ENCODE results near the gene AASS.
A peak's percentile ranks its signal among the peaks of the same experiment; 100 is the strongest.

The AASS gene

DNA sequence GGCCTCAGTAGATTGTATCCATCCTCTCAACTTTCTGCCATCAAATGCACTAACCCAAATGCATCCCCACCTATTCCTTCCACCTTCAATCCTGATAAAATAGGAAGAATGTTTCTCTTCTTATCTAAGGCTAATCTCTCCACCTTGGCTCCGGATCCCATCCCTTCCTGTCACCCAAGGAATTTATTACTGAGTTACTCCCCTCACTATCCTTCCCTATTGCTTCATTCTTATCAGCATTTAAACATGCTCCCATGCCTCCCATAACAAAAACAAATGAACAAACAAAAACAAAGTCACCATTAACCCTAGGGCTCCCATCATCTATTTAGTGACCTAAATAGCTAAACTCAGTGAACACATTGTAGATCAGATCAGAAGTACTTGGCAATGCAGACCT lies 25.3 kb downstream of the AASS start:
- DNase-seq (ENCODE audit: low read depth in 2 of 2), result no peak

DNA sequence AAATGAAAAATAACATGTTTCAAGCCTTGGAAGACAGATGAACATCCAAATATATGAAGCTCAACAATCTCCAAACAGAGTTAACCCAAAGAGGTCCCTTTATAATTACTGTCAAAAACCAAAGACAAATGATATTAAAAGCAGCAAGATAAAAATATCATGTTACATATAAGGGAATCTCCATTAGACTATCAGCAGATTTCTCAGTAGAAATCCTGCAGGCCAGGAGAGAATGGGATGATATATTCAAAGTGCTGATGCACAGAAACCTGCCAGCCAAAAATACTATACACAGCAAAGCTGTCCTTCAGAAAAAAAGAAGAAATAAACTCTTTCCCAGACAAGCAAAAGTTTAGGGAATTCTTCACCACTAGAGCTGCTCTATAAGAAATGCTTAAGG lies 41.0 kb downstream of the AASS start:
- DNase-seq (ENCODE audit: low read depth in 2 of 2), result no peak

DNA sequence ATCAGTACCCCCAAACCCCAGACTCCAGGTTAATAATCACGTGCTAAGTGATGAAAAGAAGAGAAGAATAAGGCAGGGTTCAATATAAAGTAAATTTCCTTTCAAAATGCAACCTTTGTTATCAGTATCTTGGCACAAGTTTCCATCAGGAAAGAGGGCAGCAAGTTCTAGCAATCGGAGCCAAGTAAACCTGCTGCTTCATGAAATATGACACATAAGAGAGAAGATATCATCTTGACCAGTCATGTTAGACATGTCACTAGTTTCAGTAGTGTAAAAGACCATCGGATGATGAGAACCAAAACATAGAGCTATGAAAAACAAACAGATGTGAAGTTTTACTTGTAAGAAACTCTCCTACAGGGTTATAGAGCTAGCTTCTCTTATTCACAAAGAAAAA lies 44.0 kb downstream of the AASS start:
- DNase-seq (ENCODE audit: low read depth in 2 of 2), result no peak

DNA sequence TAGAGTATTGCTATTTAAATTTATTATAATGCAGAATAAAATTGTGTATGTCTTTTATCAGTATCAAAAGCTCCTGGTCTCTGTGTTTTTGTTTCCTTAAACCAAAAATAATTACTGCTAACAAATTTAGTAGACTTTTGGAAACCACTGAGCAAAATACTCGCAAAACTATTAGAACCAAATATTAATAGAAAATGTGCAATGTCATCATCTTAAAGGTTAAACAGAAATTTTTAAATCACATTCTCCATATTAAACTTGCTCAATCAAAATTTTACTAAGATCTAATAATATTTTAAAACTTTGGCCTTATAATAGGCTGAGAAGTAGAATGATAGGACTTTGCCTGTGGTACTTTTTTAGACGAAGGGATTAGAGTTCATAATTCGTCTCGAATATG lies 48.4 kb downstream of the AASS start:
- no peak for DNase-seq (ENCODE audit: low read depth in 2 of 2)

DNA sequence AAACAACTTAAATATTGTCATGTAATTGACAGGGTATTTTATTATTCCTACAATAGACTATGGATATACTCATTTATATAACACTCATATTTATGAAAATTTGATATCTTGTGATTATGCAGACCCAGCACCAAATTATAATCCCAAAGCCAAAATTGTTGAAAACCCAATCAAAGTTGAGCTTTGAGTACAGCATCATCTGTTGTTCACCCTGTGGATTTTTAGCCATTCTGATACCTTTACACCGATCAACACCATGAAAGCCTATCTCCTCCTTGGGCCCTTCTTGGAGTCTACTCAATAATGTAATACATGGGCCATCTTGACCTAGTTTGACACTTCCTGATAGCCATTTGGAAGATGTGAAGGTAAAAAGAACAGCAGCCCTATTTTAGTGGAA lies 49.5 kb downstream of the AASS start:
- no peak for DNase-seq (ENCODE audit: low read depth in 2 of 2)

DNA sequence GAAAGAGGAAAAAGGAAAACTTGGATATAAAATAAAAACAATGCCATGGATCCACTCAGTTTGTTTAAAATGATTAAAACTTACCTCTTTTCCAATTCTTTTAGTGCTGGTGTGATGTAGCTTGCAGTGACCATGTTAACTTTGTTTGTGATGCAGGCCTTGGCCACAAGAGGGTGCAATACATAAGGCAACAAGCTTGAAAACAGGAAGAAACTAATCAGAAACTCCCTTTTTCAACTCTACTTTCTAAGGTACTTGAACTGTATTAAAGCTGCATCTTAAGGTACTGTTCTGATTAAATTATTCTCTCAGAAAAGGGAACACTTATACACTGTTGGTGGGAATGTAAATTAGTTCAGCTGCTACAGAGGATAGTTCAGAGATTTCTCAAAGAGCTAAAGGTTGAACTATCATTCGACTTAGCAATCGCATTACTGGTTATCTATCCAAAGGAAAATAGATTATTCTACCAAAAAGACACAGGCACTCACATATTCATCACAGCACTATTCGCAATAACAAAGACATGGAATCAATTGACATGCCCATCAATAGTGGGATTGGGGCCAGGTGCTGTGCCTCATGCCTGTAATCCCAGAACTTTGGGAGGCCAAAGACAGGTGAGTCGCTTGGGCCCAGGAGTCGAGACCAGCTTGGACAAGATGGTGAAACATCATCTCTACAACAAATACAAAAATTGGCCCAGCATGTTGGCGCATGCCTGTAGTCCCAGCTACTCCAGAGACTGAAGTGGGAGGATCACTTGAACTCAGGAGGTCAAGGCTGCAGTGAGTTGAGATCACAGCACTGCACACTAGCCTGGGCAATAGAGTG lies 50.9 kb downstream of the AASS start:
- peak; percentile 25 to 30 for DNase-seq (ENCODE audit: low read depth in 2 of 2)

DNA sequence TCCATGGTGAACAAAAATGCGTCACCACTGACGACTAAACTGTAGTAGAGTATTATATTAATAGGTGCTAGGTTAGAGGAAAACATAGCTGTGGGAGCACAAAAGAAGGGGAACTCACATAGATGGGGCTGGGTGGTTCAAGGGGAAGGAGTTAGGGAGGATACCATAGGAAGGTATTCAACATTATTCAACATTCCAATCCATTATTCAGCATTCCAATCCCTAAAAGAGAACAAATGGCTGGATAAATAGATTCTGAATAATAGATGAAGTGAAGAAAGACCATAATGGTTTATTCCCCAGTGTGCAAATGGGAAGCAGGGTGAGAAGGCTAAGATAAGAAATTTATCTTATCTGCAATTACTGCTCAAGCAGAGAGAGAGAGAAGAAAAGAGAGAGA lies 61.4 kb downstream of the AASS start:
- no peak for DNase-seq (ENCODE audit: low read depth in 2 of 2)

DNA sequence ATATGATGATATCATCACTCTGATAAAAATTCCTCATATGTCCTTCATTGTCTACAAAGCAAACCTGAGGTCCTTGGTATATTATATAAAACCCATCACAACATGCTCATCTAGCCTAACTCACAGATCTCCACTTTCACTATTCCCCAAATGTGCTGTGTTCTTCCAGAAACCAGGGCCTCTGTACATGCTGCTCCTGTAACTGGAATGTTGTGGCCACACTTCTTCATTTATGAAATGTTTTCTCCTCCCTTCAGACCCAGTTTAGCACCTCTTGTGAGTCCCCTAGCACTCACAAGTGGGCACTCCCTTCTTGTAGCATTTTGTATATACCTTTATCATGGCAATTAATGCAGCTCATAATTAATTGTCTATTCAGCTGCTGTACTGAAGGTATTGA lies 61.9 kb downstream of the AASS start:
- no peak for DNase-seq (ENCODE audit: low read depth in 2 of 2)

DNA sequence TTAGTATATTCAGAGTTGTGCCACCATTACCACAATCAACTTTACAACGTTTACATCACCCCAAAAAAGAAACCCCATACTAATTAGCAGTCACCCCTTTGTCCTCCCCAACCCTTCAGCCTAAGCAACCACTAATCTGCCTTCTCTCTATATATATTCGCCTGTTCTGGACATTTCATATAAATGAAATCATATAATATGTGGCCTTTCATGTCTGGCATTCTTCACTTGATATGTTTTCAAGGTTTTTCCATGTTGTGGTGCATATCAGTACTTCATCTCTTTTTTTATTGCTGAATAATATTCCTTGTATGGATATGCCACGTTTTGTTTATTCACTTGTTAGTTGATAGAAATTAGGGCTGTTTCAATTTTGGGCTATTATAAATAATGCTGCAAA lies 70.4 kb downstream of the AASS start:
- DNase-seq (ENCODE audit: low read depth in 2 of 2), result no peak

DNA sequence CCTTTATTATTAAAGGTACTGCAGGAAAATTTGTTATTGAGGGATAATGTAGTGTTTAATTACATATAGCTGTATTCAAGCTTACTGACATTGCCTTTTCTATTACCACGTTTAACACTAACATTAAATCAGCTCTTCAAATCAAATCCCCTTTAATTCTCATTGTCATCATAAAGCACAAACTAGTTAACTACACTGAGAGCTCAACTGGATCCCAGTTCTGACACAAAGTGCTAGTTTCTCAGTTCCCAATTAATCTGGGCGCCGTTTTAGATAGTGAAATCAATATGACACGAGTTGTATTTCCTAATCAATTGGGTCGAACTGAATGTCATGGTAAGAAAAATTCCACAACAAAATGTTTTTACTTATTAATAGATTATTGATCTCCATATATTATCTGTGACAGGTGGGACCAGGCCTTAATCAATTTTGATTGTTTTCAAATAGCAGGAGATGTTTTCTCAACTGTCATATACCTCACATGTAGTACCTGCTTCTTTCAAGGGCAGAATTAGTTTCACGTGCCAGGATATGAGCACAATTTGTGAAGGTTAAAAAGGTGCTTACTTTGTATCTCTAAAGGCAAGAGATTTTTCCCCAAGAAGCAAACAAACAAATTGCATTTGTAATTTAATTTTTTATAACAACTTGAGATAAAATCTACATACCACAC lies 71.0 kb downstream of the AASS start:
- DNase-seq (ENCODE audit: low read depth in 2 of 2), result no peak

DNA sequence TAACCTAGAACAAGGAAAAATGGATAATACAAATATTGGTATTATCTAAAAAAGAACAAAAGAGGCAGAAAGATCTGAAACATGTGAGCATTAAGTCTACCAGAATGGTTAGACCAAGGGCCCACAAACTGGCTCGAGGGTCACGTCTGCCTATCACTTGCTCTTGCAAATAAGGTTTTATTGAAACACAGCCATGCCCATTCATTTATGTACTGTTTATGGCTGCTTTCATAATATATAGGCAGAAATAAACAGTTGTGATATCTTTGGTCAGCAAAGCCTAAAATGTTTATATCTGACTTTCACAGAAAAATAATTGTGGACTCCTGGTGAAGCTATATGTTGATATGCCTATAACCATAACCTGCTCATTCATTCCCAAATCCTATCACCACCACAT lies 71.8 kb downstream of the AASS start:
- DNase-seq (ENCODE audit: low read depth in 2 of 2), result no peak

DNA sequence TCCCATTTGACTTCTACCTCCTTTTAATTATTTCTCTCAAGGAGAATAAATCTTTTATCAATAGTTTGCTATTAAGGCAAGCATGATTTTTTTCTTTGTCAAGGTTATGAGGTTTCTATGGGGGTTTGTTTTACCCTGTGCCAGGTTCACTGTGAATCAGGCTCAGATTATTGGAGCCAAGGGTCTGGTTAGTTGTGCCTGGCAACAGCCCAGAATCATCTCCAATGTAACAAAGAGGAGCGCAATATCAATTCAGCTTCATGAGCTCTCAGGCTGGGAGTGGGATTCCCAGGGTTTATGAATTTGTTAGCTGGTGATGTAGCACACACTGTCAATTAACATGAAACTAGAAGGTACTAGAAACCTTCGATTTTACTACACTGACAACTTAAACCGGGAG lies 73.2 kb downstream of the AASS start:
- DNase-seq (ENCODE audit: low read depth in 2 of 2), result no peak

DNA sequence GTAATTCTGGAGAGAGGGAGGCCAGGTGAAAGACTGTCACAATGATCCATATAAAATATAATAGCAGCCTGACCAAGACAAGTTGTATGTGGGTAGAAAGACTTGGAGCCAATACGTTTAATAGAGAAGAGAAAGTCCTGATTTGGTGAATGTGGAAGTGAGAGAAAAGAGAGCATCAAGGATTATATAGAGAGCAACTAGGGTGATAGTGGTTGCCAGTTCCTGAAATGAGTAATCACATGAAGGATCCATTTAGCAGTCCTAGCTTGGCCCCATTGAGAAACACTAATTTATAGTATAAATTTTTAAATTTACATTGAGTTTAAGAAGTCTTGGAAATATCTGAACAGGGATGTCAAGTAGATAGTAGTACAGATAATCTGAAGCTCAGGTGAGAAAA lies 74.0 kb downstream of the AASS start:
- DNase-seq (ENCODE audit: low read depth in 2 of 2), result no peak

DNA sequence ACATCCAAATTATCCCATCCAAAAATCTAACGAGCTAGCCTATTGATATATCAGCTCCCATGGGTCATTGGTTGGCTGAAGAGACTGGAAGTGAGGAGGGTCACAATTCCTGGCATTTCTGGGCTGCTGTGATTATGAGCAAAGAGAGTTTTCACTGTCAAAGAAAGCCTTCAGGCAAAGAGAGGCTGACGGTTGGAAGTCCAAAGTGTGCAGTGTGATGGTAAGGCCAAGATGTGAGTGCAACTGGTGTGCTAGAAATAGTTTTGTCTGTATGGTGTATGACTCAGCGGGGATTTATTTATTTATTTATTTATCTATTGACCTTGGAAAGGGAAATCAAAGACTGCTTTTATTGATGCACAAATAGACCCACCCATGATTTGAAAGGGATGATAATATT lies 75.0 kb downstream of the AASS start:
- no peak for DNase-seq (ENCODE audit: low read depth in 2 of 2)

DNA sequence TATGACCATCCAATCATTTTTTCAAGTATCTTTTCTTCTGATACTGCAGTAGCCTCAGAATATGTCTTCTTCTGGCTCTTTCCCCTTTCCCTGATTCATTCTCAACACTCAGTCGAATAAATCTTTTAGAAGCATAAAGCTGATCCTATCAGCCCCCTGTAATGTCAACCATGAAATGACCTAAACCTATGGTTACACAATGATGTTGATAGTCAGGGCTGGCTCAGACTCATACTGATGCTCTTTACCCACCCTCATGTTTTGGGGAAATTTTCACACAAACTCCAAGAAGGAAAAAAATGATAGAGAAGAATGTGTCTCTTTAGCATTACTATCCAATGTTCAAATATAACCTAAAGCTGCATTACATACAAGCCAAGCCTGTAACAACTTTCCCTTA lies 76.0 kb downstream of the AASS start:
- DNase-seq (ENCODE audit: low read depth in 2 of 2), result no peak

DNA sequence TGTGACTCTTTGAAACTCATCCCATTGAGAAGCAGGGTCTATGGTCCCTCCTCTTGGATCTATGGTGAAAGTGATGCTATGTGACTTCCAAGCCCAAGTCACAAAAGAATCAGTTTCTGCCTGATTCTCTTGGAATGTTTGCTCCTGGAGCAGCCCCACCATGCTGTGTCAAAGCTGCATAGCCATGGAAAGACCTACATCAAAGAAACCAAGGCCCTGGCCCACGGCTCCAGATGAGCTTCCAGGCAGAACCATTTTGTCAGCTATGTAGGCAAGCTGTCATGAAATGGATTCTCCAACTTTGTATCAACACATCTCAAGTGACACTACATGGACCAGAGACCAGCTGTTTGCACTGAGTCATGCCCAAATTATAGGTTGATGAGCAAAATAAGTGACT lies 77.0 kb downstream of the AASS start:
- no peak for DNase-seq (ENCODE audit: low read depth in 2 of 2)

DNA sequence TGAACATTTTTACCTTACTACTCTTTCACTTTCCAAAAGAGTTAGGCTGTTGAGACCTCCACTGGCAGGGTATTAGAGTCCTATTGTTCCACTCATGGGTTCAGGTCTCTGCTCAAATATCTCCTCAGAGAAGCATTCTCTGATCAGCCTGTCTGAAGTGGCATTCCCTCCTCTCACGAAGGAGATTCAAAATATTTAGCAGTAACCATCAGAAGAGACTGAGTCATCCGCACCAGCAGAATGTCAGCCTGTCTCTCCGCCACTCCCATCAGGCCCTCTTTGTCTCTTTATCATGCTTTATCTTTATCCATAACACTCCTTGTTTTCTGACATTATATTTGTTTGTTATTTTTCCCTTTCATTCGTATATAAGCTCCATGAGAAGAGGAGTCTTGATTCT lies 79.1 kb downstream of the AASS start:
- no peak for DNase-seq (ENCODE audit: low read depth in 2 of 2)

DNA sequence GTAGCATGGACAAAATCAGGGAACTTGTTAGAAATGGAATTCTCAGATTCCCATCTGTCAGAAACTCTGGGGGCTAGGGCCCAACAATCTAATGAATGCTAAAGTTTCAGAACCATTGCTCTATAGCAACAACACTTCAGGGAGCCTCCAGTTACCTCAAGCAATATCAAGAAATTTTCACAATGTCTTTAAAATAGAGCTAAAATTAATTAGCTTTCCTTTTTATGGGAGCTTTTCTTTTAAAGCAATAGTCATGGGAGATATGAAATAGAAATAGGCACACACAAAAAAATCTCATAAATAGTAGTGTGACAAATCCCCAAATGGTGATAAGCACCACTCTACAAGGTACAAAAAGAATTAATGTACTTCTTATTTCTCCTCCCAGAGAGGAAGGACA lies 80.9 kb downstream of the AASS start:
- DNase-seq (ENCODE audit: low read depth in 2 of 2), result no peak

DNA sequence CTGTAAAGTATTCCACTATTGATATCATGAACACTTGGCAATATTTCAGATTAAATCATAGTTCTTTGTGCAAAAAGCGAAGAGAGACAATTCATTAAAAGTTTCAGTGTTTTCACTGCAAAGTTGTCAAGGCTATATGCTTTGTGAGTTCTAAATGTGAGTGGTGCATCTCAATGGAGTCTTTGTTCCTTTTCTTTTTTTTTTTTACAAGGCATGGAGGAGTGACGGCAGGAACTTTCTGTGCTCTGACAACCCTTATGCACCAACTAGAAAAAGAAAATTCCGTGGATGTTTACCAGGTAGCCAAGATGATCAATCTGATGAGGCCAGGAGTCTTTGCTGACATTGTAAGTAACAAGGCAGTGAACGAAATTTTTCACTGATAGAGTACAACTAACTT lies 84.5 kb downstream of the AASS start:
- no peak for DNase-seq (ENCODE audit: low read depth in 2 of 2)

DNA sequence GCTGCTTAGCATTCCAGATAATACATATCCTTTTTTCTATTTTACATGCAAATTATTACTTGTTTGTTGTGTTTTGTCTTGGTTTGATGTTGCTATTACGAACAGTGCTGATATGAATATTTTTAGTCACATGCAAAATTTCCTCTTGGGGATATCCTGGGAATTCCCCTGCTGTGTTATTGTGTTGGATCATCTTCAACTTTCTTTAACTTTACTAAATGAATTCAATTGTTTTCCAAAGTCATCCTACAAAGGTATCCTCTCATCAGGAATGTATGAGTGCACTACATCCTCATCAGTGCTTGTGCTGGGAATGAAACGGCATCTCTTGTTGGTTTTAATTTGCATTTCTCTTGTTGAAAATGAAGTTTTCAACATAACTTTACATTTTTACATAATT lies 87.1 kb downstream of the AASS start:
- no peak for DNase-seq (ENCODE audit: low read depth in 2 of 2)

DNA sequence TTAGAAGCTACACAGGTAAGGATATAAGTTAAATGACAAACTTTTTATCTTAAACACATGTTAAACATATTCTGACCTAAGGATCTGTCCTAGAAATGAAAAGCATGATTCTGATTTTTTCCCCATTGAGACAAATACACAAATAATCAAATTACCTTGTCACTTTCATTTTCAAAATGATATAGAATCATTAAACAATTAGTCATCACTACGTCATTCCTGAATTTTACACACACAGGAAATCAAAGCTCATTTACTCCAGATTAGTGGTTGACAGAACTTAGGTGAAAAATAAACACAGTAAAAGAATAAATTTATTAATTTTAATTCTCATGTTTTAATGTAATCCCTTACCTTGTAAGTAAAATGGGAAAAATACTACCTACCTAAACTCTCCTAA lies 89.0 kb downstream of the AASS start:
- DNase-seq (ENCODE audit: low read depth in 2 of 2), result no peak

DNA sequence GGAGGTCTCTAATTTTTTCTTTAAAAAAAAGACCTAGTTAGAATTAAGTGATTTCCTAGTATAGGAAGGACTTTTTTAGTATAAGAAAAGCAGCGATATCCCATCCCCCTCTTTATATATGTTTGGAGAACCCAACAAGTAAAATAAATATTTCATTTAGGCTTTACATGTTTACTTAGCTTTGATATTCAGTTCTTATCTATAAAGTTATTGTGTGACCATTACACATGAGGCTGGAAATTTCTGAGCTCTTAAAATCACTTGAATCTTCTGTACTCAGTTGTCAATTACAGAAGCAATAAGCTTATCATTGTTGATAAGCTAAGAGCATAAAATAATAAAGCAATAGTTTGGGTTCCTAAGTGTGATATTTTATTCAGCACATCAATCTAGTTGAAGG lies 89.7 kb downstream of the AASS start:
- DNase-seq (ENCODE audit: low read depth in 2 of 2), result no peak

DNA sequence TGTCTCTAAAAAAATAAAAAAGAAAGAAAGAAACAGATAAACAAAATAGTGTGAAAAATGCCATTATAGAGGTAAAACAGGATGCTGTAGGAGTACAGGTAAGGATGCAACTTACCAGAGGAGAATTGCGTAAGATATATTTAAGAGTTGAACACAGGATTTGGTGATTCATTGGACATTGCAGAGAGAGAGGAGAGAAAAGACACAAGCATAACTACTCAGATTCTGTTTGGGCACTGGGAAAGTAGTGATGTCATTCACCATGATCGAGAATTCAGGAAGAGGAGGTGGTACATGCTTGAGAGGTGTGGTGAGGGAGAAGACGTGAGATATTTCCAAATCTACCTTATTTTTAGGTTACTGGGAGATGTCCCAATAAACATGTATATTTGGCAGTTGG lies 97.6 kb downstream of the AASS start:
- DNase-seq (ENCODE audit: low read depth in 2 of 2), result no peak

DNA sequence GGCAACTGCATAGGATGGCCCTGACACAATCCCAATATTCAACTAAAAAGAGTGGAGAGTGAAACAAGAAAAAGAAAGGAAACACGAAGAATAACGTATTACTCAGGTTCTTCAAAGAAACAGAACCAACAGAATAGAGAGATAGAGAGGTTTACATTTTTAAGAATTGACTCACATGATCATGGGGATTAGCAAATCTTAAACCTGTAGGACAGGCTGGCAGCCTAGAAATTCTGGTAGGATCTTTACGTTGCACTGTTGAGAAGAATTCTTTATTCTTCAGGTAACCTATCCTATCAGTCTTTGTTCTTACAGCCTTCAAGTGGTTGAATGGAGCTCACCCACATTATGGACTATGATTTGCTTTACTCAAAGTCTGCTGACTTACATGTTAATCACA lies 103.9 kb downstream of the AASS start:
- DNase-seq (ENCODE audit: low read depth in 2 of 2), result no peak
